Transverse colon (tissue), 4 donors: ENCODE results near the gene STOX1. TPM values are rescaled to one million over a fixed set of nuclear protein-coding genes. Genes with fewer than 3 reads are reported as not detected.
"Not testable (repeated sequence)": the region's sequence is repeated elsewhere in the genome, so short reads cannot be mapped to it uniquely, and the experiment has no call there.

Source experiments
- DNase-seq: peaks from one replicate; pipeline ENCODE4 v3.0.0-alpha.2; 2019
- H3K27ac ChIP-seq, 4 donors: fragments of 200-600 bp; sonication (generic); 2 replicates each; pipeline ENCODE4 v1.5.1; 2016 to 2018; ENCODE audit warnings: inconsistent platforms in 4 of 4
- H3K27me3 ChIP-seq: fragments of 200-600 bp; sonication (generic); 2 replicates; pipeline ENCODE4 v1.5.1; 2017; ENCODE audit warnings: inconsistent platforms
- H3K36me3 ChIP-seq, 4 donors: fragments of 200-600 bp; sonication (generic); 2 replicates each; pipeline ENCODE4 v1.5.1; 2017 to 2019; ENCODE audit warnings: inconsistent platforms in 4 of 4
- H3K4me1 ChIP-seq, 4 donors: fragments of 200-600 bp; sonication (generic); 2 replicates each; pipeline ENCODE4 v1.5.1; 2017 to 2020; ENCODE audit warnings: inconsistent platforms in 4 of 4
- H3K4me3 ChIP-seq, 4 donors: fragments of 200-600 bp; sonication (generic); 1 replicate in 1 of 4; 2 replicates in 3 of 4; pipeline versions ENCODE4 v1.5.1 to v1.6.1; 2017 to 2019; ENCODE audit warnings: inconsistent platforms in 4 of 4
- H3K9me3 ChIP-seq, 2 donors: fragments of 200-600 bp; sonication (generic); 2 replicates each; pipeline ENCODE4 v1.5.1; 2017 to 2019; ENCODE audit warnings: inconsistent platforms in 2 of 2
- CTCF ChIP-seq, 5 experiments: fragments of 200-600 bp in 3 of 5; fragments of 450-650 bp in 2 of 5; sonication (generic) in 3 of 5; IDR thresholded peaks; 1 replicate in 2 of 5; 2 replicates in 3 of 5; pipeline ENCODE4 v1.5.1; 2016 to 2017; ENCODE audit warnings: antibody characterized with exemption in 5 of 5, inconsistent platforms in 3 of 5, mild to moderate bottlenecking in 2 of 5, moderate library complexity in 1 of 5
- EP300 ChIP-seq: sonication (generic); formaldehyde crosslinking; IDR thresholded peaks from one replicate; pipeline ENCODE4 v1.6.1; 2017; ENCODE audit warnings: antibody characterized with exemption, low read depth
- POLR2A ChIP-seq: fragments of 450-650 bp; IDR thresholded peaks from one replicate; pipeline ENCODE4 v1.6.1; 2016; ENCODE audit warnings: antibody characterized with exemption, mild to moderate bottlenecking, moderate library complexity
- POLR2AphosphoS5 ChIP-seq, 3 donors: sonication (generic); formaldehyde crosslinking; IDR thresholded peaks; one replicate each; pipeline ENCODE4 v1.6.1; 2016; ENCODE audit warnings: antibody characterized with exemption in 3 of 3
- WGBS, 2 donors: methylation state at CpG; one replicate each; pipeline ENCODE4 v1.1.5; 2018; ENCODE audit warnings: low coverage in 1 of 2; 5-methylcytosine and 5-hydroxymethylcytosine counted together
- in situ Hi-C, 4 donors: fragments of 200-750 bp; cut with MboI; loops; one replicate each; pipeline versions ENCODE4 v1.15.0 to v1.15.1; 2017; ENCODE audit warnings: low sequenced_read_pairs in 3 of 4, low pct_ligation_motif_present in 1 of 4, low pct_unique_long_range_greater_than_20kb in 1 of 4
- intact Hi-C: fragments of 100-400 bp; cut with DNase I; formaldehyde crosslinking; loops from one replicate; pipeline ENCODE4 v1.15.1; 2023; ENCODE audit warnings: low total_unique reads
- small RNA-seq, 4 donors: library from RNA; depleted of rRNA; stranded (forward); fragments of <200 nt; gene quantifications; one replicate each; pipeline ENCODE3, GENCODE V24; 2016
- total RNA-seq, 4 donors: library from RNA; depleted of rRNA; stranded (reverse); fragments of >200 nt; gene quantifications; one replicate each; pipeline ENCODE4 v1.1.0, GENCODE V29; 2016

STOX1 gene
- total RNA-seq, 4 donors from 2014 or later: 0.40 to 2.0 (median 1.4) TPM

- 64 to 70% methylated on average over 2 of the region's 2 CpGs for WGBS, 2 donors
- H3K4me1 ChIP-seq: no peaks in the 10 kb centered on the region
- H3K27ac ChIP-seq: no peak overlapping the region
- intact Hi-C loops (no loop called here), in situ Hi-C loops (no loop called here)
- H3K36me3 ChIP-seq: peaks cover 0 to 64% (median 17%) of the 10 kb centered on the region in 4 donors
- no peaks in the 10 kb centered on the region for H3K27me3 ChIP-seq
- no peak for DNase-seq
- H3K9me3 ChIP-seq: no peaks in the 10 kb centered on the region
- TF ChIP-seq CTCF (IDR thresholded peaks at IDR 0.05): no peak
- no peak for TF ChIP-seq POLR2AphosphoS5 (IDR thresholded peaks at IDR 0.05)
- no peak for TF ChIP-seq EP300
- no peak for TF ChIP-seq POLR2A
- H3K4me3 ChIP-seq: no peak overlapping the region
Observed at GRCh38 chr10:68938117-68938516, 110.8 kb downstream of the STOX1 start.

- in situ Hi-C loops: no loop called here
- H3K4me1 ChIP-seq: no peaks in the 10 kb centered on the region
- DNase-seq: no peak
- intact Hi-C loops: no loop called here
- no peaks in the 10 kb centered on the region for H3K27me3 ChIP-seq
- no peak for TF ChIP-seq CTCF (IDR thresholded peaks at IDR 0.05)
- TF ChIP-seq POLR2A: no peak
- TF ChIP-seq EP300: no peak
- TF ChIP-seq POLR2AphosphoS5 (IDR thresholded peaks at IDR 0.05): no peak
- H3K4me3 ChIP-seq: no peak overlapping the region
- H3K36me3 ChIP-seq: peaks cover 0 to 70% (median 20%) of the 10 kb centered on the region in 4 donors
- no peak overlapping the region for H3K27ac ChIP-seq
- WGBS, 2 donors: 86 to 89% methylated on average over 2 of the region's 2 CpGs
- H3K9me3 ChIP-seq: no peaks in the 10 kb centered on the region
Observed at GRCh38 chr10:68938884-68939283, 111.6 kb downstream of the STOX1 start.

- H3K4me3 ChIP-seq, H3K27me3 ChIP-seq, H3K27ac ChIP-seq, intact Hi-C loops, H3K4me1 ChIP-seq, DNase-seq, H3K9me3 ChIP-seq, in situ Hi-C loops: not testable (repeated sequence)
- peaks cover 0 to 58% (median 22%) of the 10 kb centered on the region in 4 donors for H3K36me3 ChIP-seq
Observed at GRCh38 chr10:68940917-68941316, 113.6 kb downstream of the STOX1 start.

Small RNA genes lying within 50 kb of the gene (small RNA-seq; reads per million reads assigned to genes)
- gene RNU6-571P: 0 reads per million in 4 donors
- gene RNU6-697P: 0 reads per million in 4 donors

Other genes with a start within 250 kb of the STOX1 start
- gene CCAR1, start 106.3 kb upstream of the STOX1 start, total RNA-seq: 10 to 100 TPM; 42.0 to 99.9 (median 56.0) TPM
- gene DDX50, start 73.8 kb downstream of the STOX1 start, total RNA-seq: 10 to 100 TPM in 3 of 4 donors, 1 to 10 TPM in 1; 8.2 to 42.0 (median 23.2) TPM
- gene DDX21, start 128.6 kb downstream of the STOX1 start, total RNA-seq: 10 to 100 TPM in 3 of 4 donors, 1 to 10 TPM in 1; 8.8 to 29.5 (median 17.0) TPM
- gene KIFBP, start 161.3 kb downstream of the STOX1 start, total RNA-seq: 10 to 100 TPM; 20.2 to 31.2 (median 22.6) TPM